Measurements from ENCODE around the gene RETN.

DNA sequence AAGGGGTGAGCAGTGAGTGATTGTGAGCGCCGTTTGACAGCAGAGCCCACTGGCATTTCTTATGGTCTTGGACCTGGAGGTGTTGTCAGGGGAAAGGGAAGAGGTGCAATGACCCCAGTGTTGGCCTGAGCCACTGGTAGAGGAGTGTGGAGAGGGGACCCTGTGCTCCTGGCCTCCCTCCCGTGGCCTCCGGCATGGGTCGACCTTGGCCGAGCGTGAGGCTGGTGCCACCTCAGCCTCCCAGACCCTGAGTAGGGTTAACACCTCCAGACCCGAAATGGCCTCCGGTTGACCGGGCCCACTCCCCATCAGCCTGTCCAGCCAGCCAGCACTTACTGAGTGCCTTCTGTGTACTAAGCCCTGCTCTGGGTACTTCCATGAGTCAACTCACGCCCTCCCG, 18.3 kb downstream of the RETN start:
- TF ChIP-seq EZH2 (IDR thresholded peaks at IDR 0.05; ENCODE audit: insufficient read depth, poor library complexity, severe bottlenecking) = no peak
- no peak for TF ChIP-seq EZH2phosphoT487 (IDR thresholded peaks at IDR 0.05; ENCODE audit: insufficient read depth, low read depth)
